GM12891 (cell line): ENCODE results near the gene SCAMP1.

Experiments used
- PAX5 ChIP-seq: IDR thresholded peaks from 2 replicates; pipeline ENCODE4 v1.6.1; 2011; ENCODE audit warnings: low read length, moderate library complexity, mild to moderate bottlenecking; ENCODE audit not compliant: insufficient read depth, severe bottlenecking
- POLR2A ChIP-seq: IDR thresholded peaks from 2 replicates; pipeline ENCODE4 v1.6.1; 2011; ENCODE audit warnings: low read depth, low read length, control low read depth
- POLR2AphosphoS5 ChIP-seq: IDR thresholded peaks from 2 replicates; pipeline ENCODE4 v1.6.1; 2011; ENCODE audit warnings: low read depth, low read length, control low read depth
- SPI1 ChIP-seq: IDR thresholded peaks from 2 replicates; pipeline ENCODE4 v1.6.1; 2011; ENCODE audit warnings: low read depth, low read length, control low read depth
- TAF1 ChIP-seq: IDR thresholded peaks from 2 replicates; pipeline ENCODE4 v1.6.1; 2011; ENCODE audit warnings: low read depth, low read length, control low read depth

DNA sequence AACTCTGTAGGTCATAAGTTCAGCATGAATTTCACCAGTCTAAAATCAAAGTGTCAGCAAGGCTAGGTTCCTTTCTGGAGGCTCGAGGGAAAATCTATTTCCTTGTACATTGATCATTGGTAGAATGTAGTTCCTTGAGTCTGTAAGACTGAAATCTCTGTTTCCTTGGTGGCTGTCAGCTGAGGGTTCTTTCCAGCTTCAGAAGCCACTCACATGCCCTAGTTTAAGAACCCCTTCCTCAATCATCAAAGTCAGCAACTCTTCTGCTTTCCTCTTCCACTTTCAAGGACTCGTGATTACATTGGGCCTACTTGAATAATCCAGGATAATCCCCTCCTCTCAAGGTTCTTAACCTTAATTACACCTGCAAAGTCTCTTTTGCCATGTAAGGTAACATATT, 4.9 kb upstream of the SCAMP1 start:
- TF ChIP-seq POLR2A (no peak), SPI1 (no peak), POLR2AphosphoS5 (no peak), TAF1 (no peak), PAX5 (no peak)
